Measurements from ENCODE around the gene PNLIPRP3.

GRCh38 chr10:116451711-116452337 lies 24.2 kb downstream of the PNLIPRP3 start:
- TF ChIP-seq CTCF (IDR thresholded peaks at IDR 0.05; ENCODE audit: control extremely low read depth in 1 of 3, insufficient read depth in 1 of 3, low read depth in 1 of 3, low read length in 3 of 3) = no peak
- TF ChIP-seq TBP (IDR thresholded peaks at IDR 0.05; ENCODE audit: low read depth, low read length) = no peak
- TF ChIP-seq EZH2 (IDR thresholded peaks at IDR 0.05; ENCODE audit: low read depth, low read length, severe bottlenecking) = no peak
- no peak for TF ChIP-seq TEAD4 (IDR thresholded peaks at IDR 0.05; ENCODE audit: low read depth, low read length)
- no peak for TF ChIP-seq PHF8 (conservative IDR thresholded peaks at IDR 0.05; ENCODE audit: low read depth, low read length)
- no peak for TF ChIP-seq EP300 (IDR thresholded peaks at IDR 0.05; ENCODE audit: borderline replicate concordance in 1 of 2, low read depth in 2 of 2, low read length in 2 of 2)
- no peak for TF ChIP-seq HDAC6 (IDR thresholded peaks at IDR 0.05; ENCODE audit: low read depth, low read length)
- TF ChIP-seq SUZ12 (IDR thresholded peaks at IDR 0.05; ENCODE audit: low read length) = no peak
